Left lung (tissue), 14 donors: ENCODE results near the gene FOXN1. TPM values are rescaled to one million over a fixed set of nuclear protein-coding genes. Genes with fewer than 3 reads are reported as not detected.
"Not testable (repeated sequence)": the region's sequence is repeated elsewhere in the genome, so short reads cannot be mapped to it uniquely, and the experiment has no call there.

Experiments
- ATAC-seq: fragments of 200-7000 bp; cut with Tn5 transposase; one replicate; pipeline ENCODE4 v1.9.1; 2020; ENCODE audit warnings: moderate library complexity
- DNase-seq, 4 donors: peaks; one replicate each; pipeline ENCODE4 v3.0.0-alpha.2; 2013 to 2020
- H3K27ac ChIP-seq, 2 donors: fragments of 200-600 bp; sonication (generic) in 1 of 2; one replicate each; pipeline versions ENCODE4 v1.5.0 to v1.8.0; 2020 to 2021
- H3K27me3 ChIP-seq, 2 donors: fragments of 200-600 bp; sonication (generic) in 1 of 2; one replicate each; pipeline versions ENCODE4 v1.5.0 to v1.8.0; 2020 to 2021
- H3K36me3 ChIP-seq, 2 donors: fragments of 200-600 bp; sonication (generic) in 1 of 2; one replicate each; pipeline versions ENCODE4 v1.5.0 to v1.8.0; 2020 to 2021
- H3K4me1 ChIP-seq, 2 donors: fragments of 200-600 bp; one replicate each; pipeline ENCODE4 v1.8.0; 2021
- H3K4me3 ChIP-seq, 2 donors: fragments of 200-600 bp; sonication (generic) in 1 of 2; one replicate each; pipeline versions ENCODE4 v1.5.0 to v1.8.0; 2020 to 2021; ENCODE audit warnings: mild to moderate bottlenecking in 1 of 2
- H3K9me3 ChIP-seq, 2 donors: fragments of 200-600 bp; sonication (generic) in 1 of 2; one replicate each; pipeline versions ENCODE4 v1.5.0 to v1.8.0; 2020 to 2021
- intact Hi-C, 2 donors: fragments of 100-400 bp; cut with DNase I; formaldehyde crosslinking; loops; one replicate each; pipeline versions ENCODE4 v1.11.2 to v1.14.2; 2022
- long read RNA-seq, 12 donors: library from polyadenylated mRNA in 2 of 12; unstranded in 2 of 12; transcript quantifications; one replicate each; pipeline ENCODE4 v2.0.0 and lab custom pipeline, GENCODE V29; 2019 to 2026
- polyA plus RNA-seq, 6 donors: library from polyadenylated mRNA; unstranded; fragments of 120-200 nt; gene quantifications; one replicate each; pipeline ENCODE4 v1.2.1, GENCODE V29; 2013; ENCODE audit not compliant: insufficient read length in 6 of 6
- total RNA-seq, 2 donors: library from RNA; stranded (reverse); fragmentation: NEBNext Ultra II Directional; extraction: Animal tissue kit (Norgen Biotek cat#: 25700); gene quantifications; one replicate each; pipeline ENCODE4 v1.2.1, GENCODE V29; 2021
- TF ChIP-seq, protein P1 (sequence below), 2 donors: fragments of 200-600 bp; sonication (generic) in 1 of 2; IDR thresholded peaks; one replicate each; pipeline versions ENCODE4 v1.5.0 to v1.8.0; 2021; ENCODE audit warnings: antibody characterized with exemption in 2 of 2
- donor health status: DM: no; HTN: yes; CAD: no.
- donor health status: DM: no; HTN: no; CAD: no.

The FOXN1 gene
- under 1 TPM; 0.18 to 0.29 TPM for total RNA-seq
- under 1 TPM; 0.06 to 0.23 (median 0.15) TPM for polyA plus RNA-seq
- long read RNA-seq, donor 1, partial matches to known transcripts, result 17 of 85 reads
- long read RNA-seq, donor 1, other reads (novel, unspliced or antisense), result 68 of 85 reads
- long read RNA-seq, donor 2, result 0 reads
- long read RNA-seq, donor 3, result 0 reads
- long read RNA-seq, donor 4, result 0 reads
- long read RNA-seq, donor 5, result 0 reads
- long read RNA-seq, donor 6, result 0 reads
- long read RNA-seq, donor 7, result 0 reads
- long read RNA-seq, donor 8, result 0 reads
- long read RNA-seq, donor 9, result 0 reads
- long read RNA-seq, donor 10, result 0 reads
- long read RNA-seq, donor 11, result 0 reads
- long read RNA-seq, donor 12, result 0 reads

- Histone ChIP-seq H3K4me1 (no peaks in the 10 kb centered on the region), H3K27me3 (peaks cover 0 to 50% of the 10 kb centered on the region in 2 donors), H3K27ac (no peak within 1 kb of the TSS), H3K4me3 (no peak within 1 kb of the TSS), H3K9me3 (no peaks in the 10 kb centered on the region), H3K36me3 (no peaks in the 10 kb centered on the region)
- ATAC-seq, result no peak
- TF ChIP-seq, protein P1, sequence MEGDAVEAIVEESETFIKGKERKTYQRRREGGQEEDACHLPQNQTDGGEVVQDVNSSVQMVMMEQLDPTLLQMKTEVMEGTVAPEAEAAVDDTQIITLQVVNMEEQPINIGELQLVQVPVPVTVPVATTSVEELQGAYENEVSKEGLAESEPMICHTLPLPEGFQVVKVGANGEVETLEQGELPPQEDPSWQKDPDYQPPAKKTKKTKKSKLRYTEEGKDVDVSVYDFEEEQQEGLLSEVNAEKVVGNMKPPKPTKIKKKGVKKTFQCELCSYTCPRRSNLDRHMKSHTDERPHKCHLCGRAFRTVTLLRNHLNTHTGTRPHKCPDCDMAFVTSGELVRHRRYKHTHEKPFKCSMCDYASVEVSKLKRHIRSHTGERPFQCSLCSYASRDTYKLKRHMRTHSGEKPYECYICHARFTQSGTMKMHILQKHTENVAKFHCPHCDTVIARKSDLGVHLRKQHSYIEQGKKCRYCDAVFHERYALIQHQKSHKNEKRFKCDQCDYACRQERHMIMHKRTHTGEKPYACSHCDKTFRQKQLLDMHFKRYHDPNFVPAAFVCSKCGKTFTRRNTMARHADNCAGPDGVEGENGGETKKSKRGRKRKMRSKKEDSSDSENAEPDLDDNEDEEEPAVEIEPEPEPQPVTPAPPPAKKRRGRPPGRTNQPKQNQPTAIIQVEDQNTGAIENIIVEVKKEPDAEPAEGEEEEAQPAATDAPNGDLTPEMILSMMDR (IDR thresholded peaks at IDR 0.05), result no peak
- no peak for DNase-seq
- intact Hi-C loops, result no loop called here
Observed at GRCh38 chr17:28505986-28506665, at the start of gene FOXN1. FOXN1 (plus strand) TSS chr17:28506348; CDS start chr17:28523970, 17,622 bp downstream.

- intact Hi-C loops, result no loop called here
- H3K27me3 ChIP-seq, result no peaks in the 10 kb centered on the region
- ATAC-seq (no peak), DNase-seq (no peak)
- H3K27ac ChIP-seq, result no peak overlapping the region
- no peaks in the 10 kb centered on the region for H3K36me3 ChIP-seq
- no peak overlapping the region for H3K4me3 ChIP-seq
- no peaks in the 10 kb centered on the region for H3K9me3 ChIP-seq
- TF ChIP-seq, protein P1 (IDR thresholded peaks at IDR 0.05), result no peak
- no peaks in the 10 kb centered on the region for H3K4me1 ChIP-seq
Observed at GRCh38 chr17:28457890-28458289, 48.3 kb upstream of the FOXN1 start.

GRCh38 chr17:28458881-28459280 is 47.3 kb upstream of the FOXN1 start:
- H3K4me1 ChIP-seq, intact Hi-C loops, H3K27ac ChIP-seq, H3K9me3 ChIP-seq, ATAC-seq, H3K27me3 ChIP-seq, DNase-seq, H3K36me3 ChIP-seq, H3K4me3 ChIP-seq: not testable (repeated sequence)

GRCh38 chr17:28460901-28461300 is 45.2 kb upstream of the FOXN1 start:
- H3K27ac ChIP-seq, result no peak overlapping the region
- DNase-seq (no peak), ATAC-seq (no peak)
- TF ChIP-seq, protein P1 (IDR thresholded peaks at IDR 0.05), result no peak
- intact Hi-C loops, result no loop called here
- H3K9me3 ChIP-seq, result no peaks in the 10 kb centered on the region
- H3K4me3 ChIP-seq, result no peak overlapping the region
- H3K4me1 ChIP-seq, result peaks cover 0 to 1% of the 10 kb centered on the region in 2 donors
- no peaks in the 10 kb centered on the region for H3K36me3 ChIP-seq
- H3K27me3 ChIP-seq, result peaks cover 0 to 4% of the 10 kb centered on the region in 2 donors

- TF ChIP-seq, protein P1 (IDR thresholded peaks at IDR 0.05), result no peak
- intact Hi-C loops, result no loop called here
- no peak for ATAC-seq
Observed at GRCh38 chr17:28466001-28466400, 40.1 kb upstream of the FOXN1 start.

More at GRCh38 chr17:28466001-28466400, 40.1 kb upstream of the FOXN1 start:
- Histone ChIP-seq H3K9me3 (no peaks in the 10 kb centered on the region), H3K27ac (no peak overlapping the region), H3K27me3 (peaks cover 0 to 6% of the 10 kb centered on the region in 2 donors), H3K4me3 (no peak overlapping the region), H3K36me3 (no peaks in the 10 kb centered on the region), H3K4me1 (peaks cover 0 to 25% of the 10 kb centered on the region in 2 donors)
- no peak for DNase-seq
